Measurements from ENCODE around the gene ASAH2B. TPM values are rescaled to one million over a fixed set of nuclear protein-coding genes. Genes with fewer than 3 reads are reported as not detected.

Gene ASAH2B
- total RNA-seq, 1 experiment from 2014 or later, result 3.8 TPM

GRCh38 chr10:50788951-50789945 is 49.5 kb downstream of the ASAH2B start:
- ChIA-PET POLR2A (ENCODE audit: unreplicated experiment) (no interaction called here), CTCF (no interaction called here)
- no peak overlapping the region for H3K4me2 ChIP-seq
- no peaks in the 10 kb centered on the region for H3K9me3 ChIP-seq (ENCODE audit: insufficient read depth, low read depth)
- H2AFZ ChIP-seq, result no peak overlapping the region
- H3F3A ChIP-seq (ENCODE audit: insufficient read depth, low read depth), result no peaks in the 10 kb centered on the region
- H3K4me1 ChIP-seq (replicated peaks; ENCODE audit: insufficient read depth), result no peaks in the 10 kb centered on the region
- no peaks in the 10 kb centered on the region for H3K9me2 ChIP-seq (ENCODE audit: insufficient read depth)
- H3K4me3 ChIP-seq, result no peak overlapping the region
- TF ChIP-seq CTCF (conservative IDR thresholded peaks at IDR 0.05) (peak; percentile 76), EZH2 (IDR thresholded peaks at IDR 0.05; ENCODE audit: low read depth) (no peak)
- no peaks in the 10 kb centered on the region for H4K20me1 ChIP-seq (ENCODE audit: insufficient read depth)
- H3K27me3 ChIP-seq (ENCODE audit: insufficient read depth, low read depth), result no peaks in the 10 kb centered on the region
- intact Hi-C loops (cut with micrococcal nuclease; ENCODE audit: unreplicated experiment), result no loop called here
- BruUV-seq (replicated peaks), result no TSS peak
- H3K36me3 ChIP-seq (ENCODE audit: low read depth), result no peaks in the 10 kb centered on the region
- H3K27ac ChIP-seq, result no peak overlapping the region
- no peaks in the 10 kb centered on the region for H3K79me2 ChIP-seq (ENCODE audit: low read depth)
- peak in 1 of 2 experiments; percentile 47 for DNase-seq

GRCh38 chr10:50794490-50794889 is 54.8 kb downstream of the ASAH2B start:
- TF ChIP-seq CTCF (conservative IDR thresholded peaks at IDR 0.05), result no peak
- TF ChIP-seq EZH2 (IDR thresholded peaks at IDR 0.05; ENCODE audit: low read depth), result no peak
- no peaks in the 10 kb centered on the region for H3K27me3 ChIP-seq (ENCODE audit: insufficient read depth, low read depth)
- no peaks in the 10 kb centered on the region for H3K9me2 ChIP-seq (ENCODE audit: insufficient read depth)
- DNase-seq, result no peak
- intact Hi-C loops (cut with micrococcal nuclease; ENCODE audit: unreplicated experiment), result no loop called here
- H2AFZ ChIP-seq, result no peak overlapping the region
- no peak overlapping the region for H3K27ac ChIP-seq
- no peaks in the 10 kb centered on the region for H3K9me3 ChIP-seq (ENCODE audit: insufficient read depth, low read depth)
- no peaks in the 10 kb centered on the region for H3F3A ChIP-seq (ENCODE audit: insufficient read depth, low read depth)
- CTCF ChIA-PET, result no interaction called here
- no peaks in the 10 kb centered on the region for H3K79me2 ChIP-seq (ENCODE audit: low read depth)
- H3K4me3 ChIP-seq, result no peak overlapping the region
- POLR2A ChIA-PET (ENCODE audit: unreplicated experiment), result no interaction called here
- BruUV-seq (replicated peaks), result no TSS peak
- H4K20me1 ChIP-seq (ENCODE audit: insufficient read depth), result no peaks in the 10 kb centered on the region
- H3K36me3 ChIP-seq (ENCODE audit: low read depth), result no peaks in the 10 kb centered on the region
- no peaks in the 10 kb centered on the region for H3K4me1 ChIP-seq (replicated peaks; ENCODE audit: insufficient read depth)
- no peak overlapping the region for H3K4me2 ChIP-seq

GRCh38 chr10:50796693-50797092 is 57.0 kb downstream of the ASAH2B start:
- Histone ChIP-seq H4K20me1 (ENCODE audit: insufficient read depth) (no peaks in the 10 kb centered on the region), H3K4me1 (replicated peaks; ENCODE audit: insufficient read depth) (no peaks in the 10 kb centered on the region), H2AFZ (no peak overlapping the region), H3K4me2 (no peak overlapping the region), H3K9me3 (ENCODE audit: insufficient read depth, low read depth) (no peaks in the 10 kb centered on the region), H3K36me3 (ENCODE audit: low read depth) (no peaks in the 10 kb centered on the region), H3K27ac (no peak overlapping the region), H3K27me3 (ENCODE audit: insufficient read depth, low read depth) (no peaks in the 10 kb centered on the region), H3F3A (ENCODE audit: insufficient read depth, low read depth) (no peaks in the 10 kb centered on the region), H3K79me2 (ENCODE audit: low read depth) (no peaks in the 10 kb centered on the region), H3K9me2 (ENCODE audit: insufficient read depth) (no peaks in the 10 kb centered on the region), H3K4me3 (no peak overlapping the region)
- intact Hi-C loops (cut with micrococcal nuclease; ENCODE audit: unreplicated experiment), result no loop called here
- TF ChIP-seq EZH2 (IDR thresholded peaks at IDR 0.05; ENCODE audit: low read depth) (no peak), CTCF (conservative IDR thresholded peaks at IDR 0.05) (no peak)
- ChIA-PET POLR2A (ENCODE audit: unreplicated experiment) (no interaction called here), CTCF (no interaction called here)
- no peak for DNase-seq
- BruUV-seq (replicated peaks), result no TSS peak

Data from PC-9 (cell line).